Colonic mucosa (tissue), 4 donors: ENCODE data around the gene BRD7. TPM values are rescaled to one million over a fixed set of nuclear protein-coding genes. Genes with fewer than 3 reads are reported as not detected.

Experiments
- DNase-seq: peaks from one replicate; pipeline ENCODE4 v3.0.0-alpha.2; 2020
- H3K27ac ChIP-seq: fragments of 200-600 bp; one replicate; pipeline ENCODE4 v1.8.0; 2021
- H3K27me3 ChIP-seq: fragments of 200-600 bp; one replicate; pipeline ENCODE4 v1.8.0; 2021
- H3K36me3 ChIP-seq: fragments of 200-600 bp; one replicate; pipeline ENCODE4 v1.8.0; 2021
- H3K4me1 ChIP-seq: fragments of 200-600 bp; one replicate; pipeline ENCODE4 v1.8.0; 2021; ENCODE audit warnings: mild to moderate bottlenecking
- H3K4me3 ChIP-seq: fragments of 200-600 bp; one replicate; pipeline ENCODE4 v1.8.0; 2021
- H3K9ac ChIP-seq, 2 donors: one replicate each; pipeline ENCODE4 v1.7.0; 2013; ENCODE audit warnings: control low read depth in 2 of 2, low read depth in 2 of 2, low read length in 2 of 2
- H3K9me3 ChIP-seq: fragments of 200-600 bp; one replicate; pipeline ENCODE4 v1.8.0; 2021
- CTCF ChIP-seq: fragments of 200-600 bp; IDR thresholded peaks from one replicate; pipeline ENCODE4 v1.8.0; 2022; ENCODE audit warnings: antibody characterized with exemption, mild to moderate bottlenecking
- intact Hi-C: fragments of 100-400 bp; cut with DNase I; formaldehyde crosslinking; loops from one replicate; pipeline ENCODE4 v1.14.1; 2022
- total RNA-seq, 2 donors: library from RNA; stranded (reverse); fragmentation: NEBNext Ultra II Directional in 1 of 2; extraction: Animal tissue kit (Norgen Biotek cat#: 25700) in 1 of 2; gene quantifications; one replicate each; pipeline ENCODE4 v1.2.1, GENCODE V29; 2021
- donor health status: healthy.
- donor health status: DM: no; HTN: no; CAD: no.
- donor health status: DM: no; HTN: no; CAD: no.

Gene BRD7
- total RNA-seq, 2 donors from 2014 or later, result 69.9 to 76.3 TPM

GRCh38 chr16:50291719-50292565 lies 76.8 kb downstream of the BRD7 start:
- Histone ChIP-seq H3K27ac (no peak overlapping the region), H3K4me3 (no peak overlapping the region), H3K27me3 (no peaks in the 10 kb centered on the region), H3K9me3 (no peaks in the 10 kb centered on the region), H3K36me3 (no peaks in the 10 kb centered on the region), H3K9ac (no peak overlapping the region), H3K4me1 (no peaks in the 10 kb centered on the region)
- no peak for DNase-seq
- TF ChIP-seq CTCF, result no peak
- intact Hi-C loops, result no loop called here

GRCh38 chr16:50290856-50291255 lies 77.9 kb downstream of the BRD7 start:
- no peaks in the 10 kb centered on the region for H3K9me3 ChIP-seq
- TF ChIP-seq CTCF, result no peak
- intact Hi-C loops, result no loop called here
- H3K4me1 ChIP-seq, result no peaks in the 10 kb centered on the region
- H3K36me3 ChIP-seq, result no peaks in the 10 kb centered on the region
- no peak overlapping the region for H3K4me3 ChIP-seq
- H3K27ac ChIP-seq, result no peak overlapping the region
- no peak overlapping the region for H3K9ac ChIP-seq
- DNase-seq, result no peak
- H3K27me3 ChIP-seq, result no peaks in the 10 kb centered on the region

DNA sequence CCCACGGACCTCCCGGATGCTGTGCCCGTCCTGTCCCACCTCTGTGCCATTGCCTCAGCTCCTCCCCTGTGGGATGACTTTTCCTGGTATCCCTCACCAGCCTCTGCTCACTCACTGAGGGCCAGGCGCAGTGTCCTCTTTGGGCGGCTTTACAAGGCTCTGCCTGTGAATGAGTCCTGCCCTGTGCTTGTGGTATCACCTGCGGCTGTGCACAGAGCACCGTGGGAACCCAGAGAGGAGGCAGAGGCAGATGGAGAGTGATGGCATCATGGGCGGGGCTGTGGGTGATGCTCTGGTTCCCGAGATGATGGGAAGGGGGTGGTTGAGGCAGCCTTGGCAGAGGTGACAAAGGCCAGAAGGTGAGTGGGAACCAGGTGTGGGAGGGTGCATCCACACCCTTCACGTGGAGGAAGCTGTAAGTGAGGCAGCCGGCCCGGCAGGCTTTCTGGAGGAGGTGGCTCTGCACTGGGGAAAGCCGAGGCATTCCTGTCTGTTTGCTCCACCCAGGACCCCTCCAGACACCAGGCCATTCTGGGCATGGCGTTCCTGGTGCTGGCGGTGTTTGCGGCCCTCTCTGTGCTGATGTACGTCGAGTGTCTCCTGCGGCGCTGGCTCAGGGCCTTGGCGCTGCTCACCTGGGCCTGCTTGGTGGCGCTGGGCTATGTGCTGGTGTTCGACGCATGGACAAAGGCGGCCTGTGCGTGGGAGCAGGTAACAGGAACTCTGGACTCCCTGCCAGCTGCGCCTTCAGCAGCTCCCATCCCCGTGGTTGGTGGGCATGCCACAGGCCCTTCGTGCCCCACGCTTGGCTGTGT lies 78.6 kb downstream of the BRD7 start:
- no peak for DNase-seq
- Histone ChIP-seq H3K9me3 (no peaks in the 10 kb centered on the region), H3K36me3 (no peaks in the 10 kb centered on the region), H3K4me3 (no peak overlapping the region), H3K27me3 (no peaks in the 10 kb centered on the region), H3K9ac (no peak overlapping the region), H3K27ac (no peak overlapping the region), H3K4me1 (no peaks in the 10 kb centered on the region)
- intact Hi-C loops, result no loop called here
- TF ChIP-seq CTCF, result no peak

- Histone ChIP-seq H3K9ac (no peak overlapping the region), H3K4me1 (peaks cover 6% of the 10 kb centered on the region), H3K27me3 (no peaks in the 10 kb centered on the region), H3K36me3 (no peaks in the 10 kb centered on the region), H3K4me3 (no peak overlapping the region), H3K27ac (no peak overlapping the region), H3K9me3 (no peaks in the 10 kb centered on the region)
- intact Hi-C loops, result no loop called here
- DNase-seq, result no peak
- no peak for TF ChIP-seq CTCF
Observed at GRCh38 chr16:50288920-50289319, 79.9 kb downstream of the BRD7 start.

- TF ChIP-seq CTCF, result no peak
- Histone ChIP-seq H3K9me3 (no peaks in the 10 kb centered on the region), H3K27me3 (no peaks in the 10 kb centered on the region), H3K4me3 (no peak overlapping the region), H3K4me1 (peaks cover 7% of the 10 kb centered on the region), H3K27ac (no peak overlapping the region), H3K9ac (no peak overlapping the region), H3K36me3 (no peaks in the 10 kb centered on the region)
- DNase-seq, result no peak
- intact Hi-C loops, result no loop called here
Observed at GRCh38 chr16:50288026-50288425, 80.8 kb downstream of the BRD7 start.
